MV-4-11 (cell line): ENCODE data around the gene HADHA.

Experiments used
- DNase-seq: peaks from one replicate; lab custom pipeline; 2025; lab: John Stamatoyannopoulos, UW

HADHA gene

GRCh38 chr2:26173776-26174482 is 70.5 kb downstream of the HADHA start:
- no peak for DNase-seq

DNA sequence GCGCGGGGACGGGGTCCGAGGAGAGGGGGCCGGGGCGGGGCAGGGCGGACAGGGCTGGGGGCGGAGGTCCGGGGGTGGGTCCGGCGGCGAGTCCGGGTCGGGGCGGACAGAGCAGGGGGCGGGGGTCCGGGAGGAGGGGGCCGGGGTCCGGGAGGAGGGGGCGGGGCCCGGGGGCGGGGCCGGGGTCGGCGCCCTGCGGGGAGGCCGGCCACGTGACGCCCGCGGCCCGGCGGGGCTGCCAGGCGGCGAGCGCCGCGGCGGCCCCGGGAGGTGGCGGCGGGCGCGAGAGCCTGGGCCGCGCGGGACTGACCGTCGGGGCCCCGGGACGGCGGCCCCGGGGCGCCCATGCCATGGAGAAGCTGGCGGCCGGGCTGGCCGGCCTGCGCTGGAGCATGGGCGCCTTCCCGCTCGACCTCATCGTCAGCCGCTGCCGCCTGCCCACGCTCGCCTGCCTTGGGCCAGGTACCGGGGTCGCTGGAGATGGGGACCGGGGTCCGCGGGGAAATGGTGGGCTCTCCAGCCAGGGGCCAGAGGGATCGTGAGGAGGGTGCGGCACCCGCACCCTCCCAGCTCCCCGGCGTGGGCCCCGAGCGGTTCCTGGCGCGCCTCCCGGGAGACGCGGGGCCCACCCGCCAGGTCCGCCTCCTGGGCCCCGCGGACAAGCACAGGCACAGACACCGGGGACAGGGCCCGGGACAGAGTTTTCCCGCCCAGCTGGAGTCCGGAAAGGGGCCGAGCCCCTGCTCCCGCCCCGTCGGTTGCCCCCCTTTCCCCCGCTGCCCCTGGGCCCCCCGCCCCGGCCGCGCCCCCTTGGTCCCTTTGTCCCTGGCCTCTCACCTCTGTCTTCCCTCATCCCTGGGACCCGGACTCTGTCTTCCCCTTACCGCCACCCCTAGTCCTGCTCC is 71.3 kb downstream of the HADHA start, which contains the start of gene GAREM2:
Gene GAREM2 (plus strand): TSS at position 218 of the 905 bp plus-strand sequence. CDS start 133 bp downstream, at position 351.
- DNase-seq = no peak

- DNase-seq = no peak
Observed at GRCh38 chr2:26172189-26172870, 72.1 kb downstream of the HADHA start.

DNA sequence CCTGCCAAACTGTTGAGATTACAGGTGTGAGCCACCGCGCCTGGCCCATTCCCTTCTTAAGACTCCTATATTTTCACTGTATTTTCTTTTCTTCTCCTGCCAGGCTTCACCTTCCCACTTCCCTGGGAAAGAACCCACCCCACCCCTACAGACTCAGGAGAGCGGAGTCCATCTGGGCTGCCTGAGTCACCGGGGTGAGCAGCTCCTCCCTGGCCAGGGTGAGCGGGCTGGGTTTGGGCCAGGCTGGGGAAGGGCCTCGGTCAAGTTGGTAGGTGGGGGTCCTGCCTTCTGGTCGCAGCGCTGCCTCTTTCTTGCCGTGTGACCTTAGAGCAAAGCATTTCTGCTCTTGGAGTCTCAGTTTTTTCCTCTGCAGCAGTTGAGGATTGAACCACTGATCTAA is 73.6 kb downstream of the HADHA start:
- no peak for DNase-seq

GRCh38 chr2:26169681-26170414 is 74.6 kb downstream of the HADHA start:
- no peak for DNase-seq

- DNase-seq = no peak
Observed at GRCh38 chr2:26169226-26169625, 75.2 kb downstream of the HADHA start.

GRCh38 chr2:26168785-26169184 is 75.6 kb downstream of the HADHA start:
- DNase-seq = no peak

DNA sequence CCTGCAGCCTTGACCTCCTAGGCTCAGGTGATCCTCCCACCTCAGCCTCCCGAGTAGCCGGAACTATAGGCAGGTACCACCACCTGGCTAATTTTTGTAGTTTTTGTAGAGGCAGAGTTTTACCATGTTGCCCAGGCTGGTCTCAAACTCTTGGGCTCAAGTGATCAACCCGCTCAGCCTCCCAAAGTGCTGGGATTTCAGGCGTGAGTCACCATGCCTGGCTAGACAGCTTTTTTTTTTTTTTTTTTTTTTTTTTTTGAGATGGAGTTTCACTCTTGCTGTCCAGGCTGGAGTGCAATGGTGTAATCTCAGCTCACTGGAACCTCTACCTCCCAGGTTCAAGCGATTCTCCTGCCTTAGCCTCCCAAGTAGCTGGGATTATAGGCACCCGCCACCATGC is 77.9 kb downstream of the HADHA start:
- peak; percentile 6 for DNase-seq

DNA sequence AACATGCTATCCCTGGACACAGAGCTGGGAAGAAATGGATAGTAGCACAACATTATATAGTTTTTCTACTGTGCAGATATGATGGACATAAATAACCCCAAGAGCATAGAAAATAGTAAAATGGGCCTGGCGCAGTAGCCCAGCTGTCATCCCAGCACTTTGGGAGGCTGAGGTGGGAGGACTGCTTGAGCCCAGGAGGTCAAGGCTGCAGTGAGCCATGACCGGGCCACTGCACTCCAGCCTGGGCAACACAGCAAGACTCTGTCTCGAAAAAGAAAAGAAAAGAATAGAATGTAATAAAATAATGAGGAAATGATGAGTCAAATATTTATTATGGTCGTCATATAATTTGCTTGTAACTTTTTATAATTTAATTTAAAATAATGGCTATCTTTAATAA is 79.0 kb downstream of the HADHA start:
- DNase-seq = no peak

GRCh38 chr2:26164641-26165211 is 79.7 kb downstream of the HADHA start:
- no peak for DNase-seq

- DNase-seq = no peak
Observed at GRCh38 chr2:26164231-26164630, 80.2 kb downstream of the HADHA start.

GRCh38 chr2:26162963-26163362 is 81.5 kb downstream of the HADHA start:
- DNase-seq = no peak

DNA sequence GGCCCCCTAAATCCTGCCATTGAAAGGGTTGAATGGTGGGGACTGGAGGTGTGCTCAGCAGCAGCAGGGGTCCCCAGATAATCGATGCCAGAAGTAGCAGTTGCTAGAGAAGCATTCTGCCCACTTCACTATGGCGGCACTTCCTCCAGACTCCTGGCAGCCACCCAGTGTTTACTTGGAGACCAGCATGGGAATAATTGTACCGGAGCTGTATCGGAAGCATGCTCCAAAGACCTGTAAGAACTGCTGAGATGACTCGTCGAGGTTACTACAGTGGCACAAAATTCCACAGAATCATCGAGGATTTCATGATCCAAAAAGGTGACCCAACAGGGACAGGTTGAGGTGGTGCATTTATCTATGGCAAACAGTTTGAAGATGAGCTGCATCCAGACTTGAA is 82.5 kb downstream of the HADHA start:
- no peak for DNase-seq

- DNase-seq = no peak
Observed at GRCh38 chr2:26157580-26157979, 86.9 kb downstream of the HADHA start.

- no peak for DNase-seq
Observed at GRCh38 chr2:26150243-26150642, 94.2 kb downstream of the HADHA start.

- no peak for DNase-seq
Observed at GRCh38 chr2:26148501-26148900, 95.9 kb downstream of the HADHA start.

DNA sequence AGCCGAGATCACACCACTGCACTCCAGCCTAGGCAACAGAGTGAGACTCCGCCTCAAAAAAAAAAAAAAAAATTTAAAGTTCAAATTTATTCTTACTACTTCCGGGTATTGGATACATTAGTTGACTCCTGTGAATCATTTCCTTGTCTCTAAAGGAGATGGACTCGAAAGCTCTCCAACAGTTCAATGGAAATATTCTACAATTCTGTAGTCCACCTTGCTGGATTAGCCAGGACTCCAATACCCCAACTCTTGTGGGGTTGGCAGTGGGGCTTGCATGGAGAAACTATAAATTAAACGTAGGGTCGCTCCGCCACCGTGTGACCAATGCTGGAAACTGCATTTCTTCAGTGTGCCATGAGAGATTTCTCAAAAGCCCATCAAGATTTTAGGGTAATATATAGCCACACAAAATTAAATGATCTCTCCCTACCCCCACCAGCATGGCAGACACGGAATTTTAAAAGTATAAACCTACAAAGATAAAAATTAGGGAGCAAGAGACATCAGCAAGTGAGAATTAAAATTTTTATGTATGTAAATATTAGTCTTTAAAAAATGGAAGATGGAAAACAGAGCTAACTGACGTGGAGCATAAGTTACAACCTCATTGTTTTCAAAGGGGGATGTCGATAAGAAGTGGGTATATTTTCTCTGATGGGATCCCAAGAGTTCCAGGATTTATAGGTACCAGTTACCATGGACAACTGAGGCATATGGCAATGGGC is 99.3 kb downstream of the HADHA start:
- DNase-seq = peak; percentile 45

GRCh38 chr2:26144031-26144430 is 100.4 kb downstream of the HADHA start:
- DNase-seq = peak; percentile 65

GRCh38 chr2:26141145-26141769 is 103.2 kb downstream of the HADHA start:
- DNase-seq = no peak
